ENCODE data around the gene ZNF565. TPM values are rescaled to one million over a fixed set of nuclear protein-coding genes. Genes with fewer than 3 reads are reported as not detected.

ZNF565 gene
- polyA plus RNA-seq, 1 donor (not counting 4 experiments of a cell fraction or from before 2014, with no cell fraction given) = 2.3 TPM

DNA sequence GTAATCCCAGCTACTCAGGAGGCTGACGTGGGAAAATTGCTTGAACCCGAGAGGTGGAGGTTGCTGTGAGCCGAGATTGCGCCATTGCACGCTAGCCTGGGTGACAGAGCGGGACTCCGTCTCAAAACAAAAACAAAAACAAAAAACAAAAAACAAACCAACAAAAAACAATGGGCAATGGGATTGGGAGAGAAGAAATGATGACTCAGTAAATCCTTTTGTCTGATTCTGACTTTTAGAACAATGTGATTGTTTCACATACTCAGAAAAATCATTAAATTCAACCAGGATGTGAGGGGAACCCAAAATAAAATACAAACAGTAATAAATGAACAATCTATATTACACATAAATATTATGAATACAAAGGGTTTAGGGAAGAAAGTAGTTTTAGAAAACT lies 5.1 kb downstream of the ZNF565 start:
- Histone ChIP-seq H3K4me3 (ENCODE audit: control insufficient read depth in 2 of 3, extremely low read depth in 1 of 3, insufficient read depth in 2 of 3, low read depth in 1 of 3, low read length in 3 of 3) (no peak overlapping the region), H3K4me2 (ENCODE audit: control insufficient read depth, extremely low read depth, insufficient read depth, low read depth, low read length) (no peak overlapping the region), H3K9me3 (ENCODE audit: control insufficient read depth, low read depth, low read length) (no peaks in the 10 kb centered on the region), H3K9ac (ENCODE audit: control insufficient read depth, extremely low read depth, insufficient read depth, low read length) (no peak overlapping the region), H2AFZ (ENCODE audit: control insufficient read depth, low read length) (no peak overlapping the region), H3K27me3 (ENCODE audit: control insufficient read depth, extremely low read depth, insufficient read depth, low read length) (no peaks in the 10 kb centered on the region), H3K9me1 (ENCODE audit: control insufficient read depth, extremely low read depth, insufficient read depth, low read length) (no peaks in the 10 kb centered on the region), H3K27ac (ENCODE audit: control insufficient read depth, insufficient read depth, low read length) (no peak overlapping the region), H4K20me1 (ENCODE audit: control insufficient read depth, extremely low read depth, insufficient read depth, low read length) (no peaks in the 10 kb centered on the region), H3K4me1 (ENCODE audit: control insufficient read depth, extremely low read depth, insufficient read depth, low read length) (peaks cover 6% of the 10 kb centered on the region), H3K36me3 (ENCODE audit: control insufficient read depth in 2 of 2, extremely low read depth in 1 of 2, insufficient read depth in 2 of 2, low read length in 2 of 2) (peaks cover 0 to 1% of the 10 kb centered on the region in 2 experiments), H3K79me2 (ENCODE audit: control insufficient read depth, insufficient read depth, low read length) (peaks cover 7% of the 10 kb centered on the region)
- no peak for FAIRE-seq
- dilution Hi-C loops (cut with MboI; ENCODE audit: extremely low pct_ligation_motif_present, low sequenced_read_pairs) = no loop called here
- no peak for TF ChIP-seq EZH2 (IDR thresholded peaks at IDR 0.05; ENCODE audit: low read length)
- TF ChIP-seq, protein P1, sequence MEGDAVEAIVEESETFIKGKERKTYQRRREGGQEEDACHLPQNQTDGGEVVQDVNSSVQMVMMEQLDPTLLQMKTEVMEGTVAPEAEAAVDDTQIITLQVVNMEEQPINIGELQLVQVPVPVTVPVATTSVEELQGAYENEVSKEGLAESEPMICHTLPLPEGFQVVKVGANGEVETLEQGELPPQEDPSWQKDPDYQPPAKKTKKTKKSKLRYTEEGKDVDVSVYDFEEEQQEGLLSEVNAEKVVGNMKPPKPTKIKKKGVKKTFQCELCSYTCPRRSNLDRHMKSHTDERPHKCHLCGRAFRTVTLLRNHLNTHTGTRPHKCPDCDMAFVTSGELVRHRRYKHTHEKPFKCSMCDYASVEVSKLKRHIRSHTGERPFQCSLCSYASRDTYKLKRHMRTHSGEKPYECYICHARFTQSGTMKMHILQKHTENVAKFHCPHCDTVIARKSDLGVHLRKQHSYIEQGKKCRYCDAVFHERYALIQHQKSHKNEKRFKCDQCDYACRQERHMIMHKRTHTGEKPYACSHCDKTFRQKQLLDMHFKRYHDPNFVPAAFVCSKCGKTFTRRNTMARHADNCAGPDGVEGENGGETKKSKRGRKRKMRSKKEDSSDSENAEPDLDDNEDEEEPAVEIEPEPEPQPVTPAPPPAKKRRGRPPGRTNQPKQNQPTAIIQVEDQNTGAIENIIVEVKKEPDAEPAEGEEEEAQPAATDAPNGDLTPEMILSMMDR (optimal IDR thresholded peaks at IDR 0.05 in 1 of 3, IDR thresholded peaks at IDR 0.05 in 1 of 3, conservative IDR thresholded peaks at IDR 0.05 in 1 of 3; ENCODE audit: extremely low read depth in 1 of 3, insufficient read depth in 2 of 3, low read length in 3 of 3) = no peak
- no peak for DNase-seq (ENCODE audit: low read depth, low spot score)

GRCh38 chr19:36207605-36208252 lies 6.7 kb downstream of the ZNF565 start:
- no peak for DNase-seq (ENCODE audit: low read depth, low spot score)
- no peak overlapping the region for H3K27ac ChIP-seq (ENCODE audit: control insufficient read depth, insufficient read depth, low read length)
- no peak overlapping the region for H2AFZ ChIP-seq (ENCODE audit: control insufficient read depth, low read length)
- H3K9ac ChIP-seq (ENCODE audit: control insufficient read depth, extremely low read depth, insufficient read depth, low read length) = no peak overlapping the region
- TF ChIP-seq EZH2 (IDR thresholded peaks at IDR 0.05; ENCODE audit: low read length) = no peak
- TF ChIP-seq, protein P1 (optimal IDR thresholded peaks at IDR 0.05 in 1 of 3, IDR thresholded peaks at IDR 0.05 in 1 of 3, conservative IDR thresholded peaks at IDR 0.05 in 1 of 3; ENCODE audit: extremely low read depth in 1 of 3, insufficient read depth in 2 of 3, low read length in 3 of 3) = no peak
- H3K4me1 ChIP-seq (ENCODE audit: control insufficient read depth, extremely low read depth, insufficient read depth, low read length) = no peaks in the 10 kb centered on the region
- no peaks in the 10 kb centered on the region for H3K79me2 ChIP-seq (ENCODE audit: control insufficient read depth, insufficient read depth, low read length)
- H4K20me1 ChIP-seq (ENCODE audit: control insufficient read depth, extremely low read depth, insufficient read depth, low read length) = no peaks in the 10 kb centered on the region
- peaks cover 0 to 1% of the 10 kb centered on the region in 2 experiments for H3K36me3 ChIP-seq (ENCODE audit: control insufficient read depth in 2 of 2, extremely low read depth in 1 of 2, insufficient read depth in 2 of 2, low read length in 2 of 2)
- dilution Hi-C loops (cut with MboI; ENCODE audit: extremely low pct_ligation_motif_present, low sequenced_read_pairs) = no loop called here
- H3K4me3 ChIP-seq (ENCODE audit: control insufficient read depth in 2 of 3, extremely low read depth in 1 of 3, insufficient read depth in 2 of 3, low read depth in 1 of 3, low read length in 3 of 3) = no peak overlapping the region
- H3K27me3 ChIP-seq (ENCODE audit: control insufficient read depth, extremely low read depth, insufficient read depth, low read length) = no peaks in the 10 kb centered on the region
- no peak for FAIRE-seq
- no peak overlapping the region for H3K4me2 ChIP-seq (ENCODE audit: control insufficient read depth, extremely low read depth, insufficient read depth, low read depth, low read length)
- H3K9me1 ChIP-seq (ENCODE audit: control insufficient read depth, extremely low read depth, insufficient read depth, low read length) = no peaks in the 10 kb centered on the region
- H3K9me3 ChIP-seq (ENCODE audit: control insufficient read depth, low read depth, low read length) = no peaks in the 10 kb centered on the region

All from keratinocyte (primary cell).